OCI-LY7 (cell line): ENCODE measurements around the gene MAPK8IP2. TPM values are rescaled to one million over a fixed set of nuclear protein-coding genes. Genes with fewer than 3 reads are reported as not detected.

ENCODE experiments used
- BruUV-seq: library from RNA; stranded (reverse); fragments of 400-500 nt; replicated peaks from 2 replicates; lab custom pipeline; 2021; lab: Mats Ljungman, UMichigan
- CTCF ChIA-PET: fragments of 300-600 bp; sonication (Branson Sonifier 250); formaldehyde crosslinking; loops from one replicate; lab custom pipeline; 2022; ENCODE audit warnings: antibody characterized with exemption; ENCODE audit not compliant: unreplicated experiment; lab: Charles Lee
- POLR2A ChIA-PET: fragments of 300-600 bp; sonication (Branson Sonifier 250); formaldehyde crosslinking; loops from one replicate; lab custom pipeline; 2022; ENCODE audit warnings: antibody characterized with exemption; lab: Charles Lee
- DNase-seq: peaks from one replicate; pipeline ENCODE4 v3.0.0-alpha.2; 2015; ENCODE audit warnings: low spot score
- H2AFZ ChIP-seq: fragments of 200-600 bp; sonication (generic), shearing (Covaris generic); 2 replicates; pipeline ENCODE4 v1.6.1; 2014; ENCODE audit warnings: mild to moderate bottlenecking, antibody characterized with exemption, low read length, moderate library complexity
- H3K27ac ChIP-seq: fragments of 200-600 bp; sonication (generic); 2 replicates; pipeline ENCODE4 v1.5.1; 2014; ENCODE audit warnings: mixed run types, low read depth, mild to moderate bottlenecking, moderate library complexity, low read length, inconsistent platforms; ENCODE audit not compliant: poor library complexity, severe bottlenecking
- H3K36me3 ChIP-seq: fragments of 200-600 bp; sonication (generic); 2 replicates; pipeline ENCODE4 v1.6.1; 2014; ENCODE audit warnings: mild to moderate bottlenecking, antibody characterized with exemption, low read length, moderate library complexity, mixed read lengths; ENCODE audit not compliant: insufficient read depth
- H3K4me1 ChIP-seq: fragments of 200-600 bp; sonication (generic); 2 replicates; pipeline ENCODE4 v1.5.1; 2014; ENCODE audit warnings: mild to moderate bottlenecking, low read length; ENCODE audit not compliant: insufficient read depth, poor library complexity, severe bottlenecking
- H3K4me2 ChIP-seq: fragments of 200-600 bp; sonication (generic); 2 replicates; pipeline ENCODE4 v1.6.1; 2014; ENCODE audit warnings: mild to moderate bottlenecking, low read length
- H3K4me3 ChIP-seq: fragments of 200-600 bp; sonication (generic); 2 replicates; pipeline ENCODE4 v1.5.1; 2014; ENCODE audit warnings: mild to moderate bottlenecking, low read depth, low read length; ENCODE audit not compliant: poor library complexity, severe bottlenecking
- H3K79me2 ChIP-seq: fragments of 200-600 bp; sonication (generic); 2 replicates; pipeline ENCODE4 v1.6.1; 2016; ENCODE audit warnings: low read depth, mild to moderate bottlenecking, low read length, moderate library complexity, mixed read lengths; ENCODE audit not compliant: insufficient read depth
- H3K9me2 ChIP-seq: fragments of 200-600 bp; sonication (generic); 2 replicates; pipeline ENCODE4 v1.6.1; 2016; ENCODE audit warnings: mild to moderate bottlenecking, low read length, mixed read lengths; ENCODE audit not compliant: insufficient read depth
- H3K9me3 ChIP-seq: fragments of 200-600 bp; sonication (generic); 2 replicates; pipeline ENCODE4 v1.6.1; 2014; ENCODE audit warnings: mild to moderate bottlenecking, mixed run types, low read length, mixed read lengths
- H4K20me1 ChIP-seq: fragments of 200-600 bp; sonication (generic); 2 replicates; pipeline ENCODE4 v1.6.1; 2014; ENCODE audit warnings: mild to moderate bottlenecking, antibody characterized with exemption, low read length, moderate library complexity, mixed read lengths; ENCODE audit not compliant: insufficient read depth
- CTCF ChIP-seq: fragments of 200-600 bp; sonication (generic); conservative IDR thresholded peaks from 2 replicates; pipeline ENCODE4 v1.5.1; 2014; ENCODE audit warnings: mild to moderate bottlenecking, antibody characterized with exemption, low read length, moderate library complexity, mixed read lengths
- EZH2phosphoT487 ChIP-seq: fragments of 200-600 bp; sonication (generic); IDR thresholded peaks from 2 replicates; pipeline ENCODE4 v1.6.1; 2018; ENCODE audit warnings: low read depth, borderline replicate concordance, mild to moderate bottlenecking, mixed run types, antibody characterized with exemption, low read length, moderate library complexity, mixed read lengths
- intact Hi-C: fragments of 100-400 bp; cut with micrococcal nuclease; formaldehyde crosslinking; loops from one replicate; pipeline ENCODE4 v1.10.0; 2022; ENCODE audit not compliant: unreplicated experiment
- total RNA-seq, 2 experiments: library from RNA; depleted of rRNA in 1 of 2; stranded (reverse); fragments of >200 nt in 1 of 2; shearing (Covaris generic) in 1 of 2; gene quantifications; 2 replicates each; pipeline ENCODE4 v1.2.3, GENCODE V29; 2014 to 2022

The MAPK8IP2 gene
- total RNA-seq, 2 experiments from 2014 or later = 0.54 to 2.2 TPM

- H3K4me1 ChIP-seq = peaks cover 8% of the 10 kb centered on the region
- no peaks in the 10 kb centered on the region for H3K9me2 ChIP-seq
- H3K9me3 ChIP-seq = no peaks in the 10 kb centered on the region
- no peaks in the 10 kb centered on the region for H3K79me2 ChIP-seq
- H3K4me2 ChIP-seq = no peak overlapping the region
- no peak for DNase-seq
- ChIA-PET CTCF (no interaction called here), POLR2A (no interaction called here)
- BruUV-seq = no TSS peak
- no peak for TF ChIP-seq EZH2phosphoT487
- no peak for TF ChIP-seq CTCF
- no peak overlapping the region for H3K27ac ChIP-seq
- no peak overlapping the region for H2AFZ ChIP-seq
- H4K20me1 ChIP-seq = no peaks in the 10 kb centered on the region
- intact Hi-C loops = no loop called here
- H3K4me3 ChIP-seq = no peak overlapping the region
- H3K36me3 ChIP-seq = no peaks in the 10 kb centered on the region
Measured at GRCh38 chr22:50608996-50609395, 8.4 kb downstream of the MAPK8IP2 start.

GRCh38 chr22:50609599-50609998 lies 9.0 kb downstream of the MAPK8IP2 start:
- intact Hi-C loops = no loop called here
- ChIA-PET POLR2A (no interaction called here), CTCF (no interaction called here)
- Histone ChIP-seq H3K4me1 (peaks cover 8% of the 10 kb centered on the region), H3K9me2 (no peaks in the 10 kb centered on the region), H3K27ac (no peak overlapping the region), H3K79me2 (no peaks in the 10 kb centered on the region), H3K4me3 (no peak overlapping the region), H3K9me3 (no peaks in the 10 kb centered on the region), H2AFZ (no peak overlapping the region), H3K4me2 (no peak overlapping the region), H3K36me3 (no peaks in the 10 kb centered on the region), H4K20me1 (no peaks in the 10 kb centered on the region)
- TF ChIP-seq EZH2phosphoT487 (no peak), CTCF (no peak)
- BruUV-seq = no TSS peak
- DNase-seq = no peak

GRCh38 chr22:50610041-50610451 lies 9.5 kb downstream of the MAPK8IP2 start:
- CTCF ChIA-PET = no interaction called here

More at GRCh38 chr22:50610041-50610451, 9.5 kb downstream of the MAPK8IP2 start:
- intact Hi-C loops = no loop called here
- H3K9me2 ChIP-seq = no peaks in the 10 kb centered on the region
- H4K20me1 ChIP-seq = no peaks in the 10 kb centered on the region
- H3K27ac ChIP-seq = no peak overlapping the region
- no peak overlapping the region for H3K4me3 ChIP-seq
- no peaks in the 10 kb centered on the region for H3K36me3 ChIP-seq
- H3K9me3 ChIP-seq = no peaks in the 10 kb centered on the region
- TF ChIP-seq CTCF = no peak
- TF ChIP-seq EZH2phosphoT487 = no peak
- POLR2A ChIA-PET = no interaction called here
- no peak for DNase-seq
- no peak overlapping the region for H2AFZ ChIP-seq
- H3K4me1 ChIP-seq = peaks cover 8% of the 10 kb centered on the region
- H3K4me2 ChIP-seq = no peak overlapping the region
- H3K79me2 ChIP-seq = no peaks in the 10 kb centered on the region
- BruUV-seq = no TSS peak
